GM18858 (cell line): ENCODE measurements around the gene SPOCK3.
"Not testable (repeated sequence)": the region's sequence is repeated elsewhere in the genome, so short reads cannot be mapped to it uniquely, and the experiment has no call there.

Source experiments
- ATAC-seq: cut with Tn5 transposase; IDR thresholded peaks from one replicate; pipeline ENCODE4 v1.9.1; 2021; ENCODE audit not compliant: unreplicated experiment

Gene SPOCK3

DNA sequence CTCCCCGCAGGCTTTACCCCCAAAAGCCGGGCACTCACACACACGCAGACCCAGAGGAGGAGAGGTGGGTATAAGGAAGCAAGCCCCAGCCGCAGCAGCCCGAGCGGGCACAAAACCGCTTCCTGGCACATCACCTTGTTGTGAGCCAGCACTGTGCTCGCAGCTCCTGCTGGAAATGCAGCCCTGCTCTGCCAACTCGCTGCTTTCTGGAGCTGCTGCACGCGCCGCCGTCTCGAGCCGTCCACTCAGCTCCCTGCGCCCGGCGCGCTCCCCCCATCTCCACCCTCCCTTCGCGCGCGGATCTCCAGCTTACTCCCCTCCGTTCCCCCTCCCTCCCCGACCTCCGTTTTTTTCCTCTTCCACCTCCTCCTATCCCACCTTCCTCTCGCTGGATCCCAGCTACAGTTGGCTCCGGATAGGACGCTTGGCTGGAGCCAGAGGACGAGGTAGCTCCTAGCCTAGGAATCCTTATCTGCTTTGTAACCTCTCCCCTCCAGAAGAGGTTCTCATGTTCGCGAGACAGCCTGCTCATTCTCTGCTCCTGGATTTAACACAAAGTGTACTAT is at the start of gene SPOCK3:
Gene SPOCK3 (minus strand): TSS at position 179 of the 566 bp plus-strand sequence.
- peak; percentile 29 for ATAC-seq

DNA sequence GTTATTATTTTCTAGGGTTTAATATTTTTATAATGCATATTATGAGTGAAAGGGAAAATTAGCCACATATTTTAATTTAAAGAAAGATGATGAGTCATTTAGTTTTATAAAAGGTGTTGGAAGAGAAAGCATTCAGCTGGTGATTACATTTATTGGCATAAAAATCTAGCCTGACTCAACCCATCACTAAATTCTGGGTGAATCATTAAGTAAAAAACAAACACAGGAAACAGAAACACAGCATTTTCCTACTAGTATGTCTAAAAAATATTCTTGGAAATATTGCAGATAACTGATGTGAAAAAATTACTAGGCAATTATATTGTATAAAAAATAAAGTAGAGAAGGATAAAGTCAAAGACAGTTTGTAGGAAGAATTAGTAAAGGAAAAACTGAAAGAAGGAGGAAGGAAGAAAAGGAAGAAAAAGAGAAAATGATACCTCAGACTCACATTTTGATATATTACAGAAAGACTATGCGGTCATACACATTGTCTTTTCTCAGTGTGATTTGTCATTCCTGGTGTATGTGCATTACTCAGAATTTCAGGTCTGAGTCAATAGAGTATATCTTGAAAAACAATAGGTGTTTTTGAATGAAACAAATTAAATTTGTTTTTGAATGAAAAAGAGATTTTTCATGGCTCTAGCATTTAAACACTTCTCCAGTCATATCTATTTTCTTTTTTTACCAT is 48.0 kb upstream of the SPOCK3 start:
- ATAC-seq, result no peak

DNA sequence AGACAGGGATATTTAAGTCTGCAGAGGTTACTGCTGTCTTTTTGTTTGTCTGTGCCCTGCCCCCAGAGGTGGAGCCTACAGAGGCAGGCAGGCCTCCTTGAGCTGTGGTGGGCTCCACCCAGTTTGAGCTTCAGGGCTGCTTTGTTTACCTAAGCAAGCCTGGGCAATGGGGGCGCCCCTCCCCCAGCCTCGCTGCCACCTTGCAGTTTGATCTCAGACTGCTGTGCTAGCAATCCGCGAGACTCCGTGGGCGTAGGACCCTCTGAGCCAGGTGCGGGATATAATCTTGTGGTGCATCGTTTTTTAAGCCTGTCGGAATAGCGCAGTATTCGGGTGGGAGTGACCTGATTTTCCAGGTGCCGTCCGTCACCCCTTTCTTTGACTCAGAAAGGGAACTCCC is 47.3 kb upstream of the SPOCK3 start:
- not testable (repeated sequence) for ATAC-seq

DNA sequence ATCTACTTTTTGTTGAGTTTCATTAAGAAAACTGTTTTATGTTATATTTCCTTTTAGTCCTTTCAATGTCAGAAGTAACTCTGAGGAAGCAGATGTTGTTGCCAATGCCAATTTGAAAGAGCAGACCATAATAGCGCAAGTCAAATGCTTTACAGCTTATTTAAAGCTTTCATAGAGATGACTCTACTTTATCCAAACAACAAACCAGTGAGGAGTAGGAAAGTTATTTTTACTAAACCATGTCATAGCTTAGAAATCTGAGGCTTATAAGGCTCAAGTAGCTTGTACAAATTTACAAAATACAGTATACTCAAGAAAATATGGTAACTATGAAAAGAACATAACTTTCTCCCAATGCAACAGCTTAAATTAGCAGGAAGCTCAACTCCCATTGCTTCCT is 40.1 kb upstream of the SPOCK3 start:
- no peak for ATAC-seq

DNA sequence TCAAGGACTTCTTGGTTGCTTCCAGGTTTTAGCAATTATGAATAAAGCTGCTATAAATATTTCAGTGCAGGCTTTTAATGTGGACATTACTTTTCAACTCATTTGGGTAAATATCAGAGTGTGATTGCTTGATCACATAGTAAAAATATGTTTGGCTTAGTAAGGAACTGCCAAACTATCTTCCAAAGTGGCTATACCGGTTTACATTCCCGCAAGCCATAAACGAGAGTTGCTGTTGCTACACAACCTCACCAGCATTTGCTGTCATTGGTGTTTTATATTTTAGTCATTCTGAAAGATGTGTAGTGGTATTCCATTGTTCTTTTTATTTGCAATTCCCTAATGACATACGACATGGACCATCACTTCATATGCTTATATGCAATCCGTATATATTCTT is 30.9 kb upstream of the SPOCK3 start:
- no peak for ATAC-seq

DNA sequence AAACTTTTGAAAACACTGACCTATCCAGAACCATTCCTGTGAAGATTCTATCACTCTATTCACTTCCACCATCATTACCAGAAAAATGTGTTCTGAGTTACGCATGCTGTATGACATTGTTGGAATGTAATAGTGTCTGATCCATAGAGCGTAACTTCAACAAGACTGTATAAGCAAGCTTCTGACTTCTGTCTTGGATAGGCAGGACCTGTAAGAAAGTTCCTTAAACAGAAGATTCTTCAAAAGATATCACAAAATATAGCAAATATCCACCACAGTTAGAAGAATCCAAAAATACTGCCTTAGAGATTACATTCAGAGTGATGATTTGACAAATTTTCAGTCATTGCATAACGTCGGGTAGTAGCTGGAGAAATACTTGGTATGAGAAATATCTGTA is 14.0 kb upstream of the SPOCK3 start:
- ATAC-seq, result no peak

DNA sequence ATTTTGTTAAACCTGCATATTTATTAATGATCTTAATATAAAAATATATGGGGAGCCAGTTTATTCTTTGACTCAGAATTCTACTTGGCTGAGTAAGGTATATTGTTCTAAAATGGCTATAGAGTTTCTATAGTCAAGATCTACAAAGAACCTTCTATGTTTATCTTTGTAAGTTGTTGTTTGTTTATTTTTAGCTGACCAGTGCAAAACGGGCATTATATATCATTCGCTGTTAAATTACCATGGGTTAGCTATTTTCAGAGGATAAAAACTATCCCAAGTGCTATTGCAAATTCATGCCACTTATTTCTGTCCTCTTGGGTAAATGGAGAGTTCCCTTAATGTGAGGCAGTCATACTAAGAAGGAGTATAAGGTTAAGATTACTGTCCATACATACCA is 5.3 kb upstream of the SPOCK3 start:
- no peak for ATAC-seq

DNA sequence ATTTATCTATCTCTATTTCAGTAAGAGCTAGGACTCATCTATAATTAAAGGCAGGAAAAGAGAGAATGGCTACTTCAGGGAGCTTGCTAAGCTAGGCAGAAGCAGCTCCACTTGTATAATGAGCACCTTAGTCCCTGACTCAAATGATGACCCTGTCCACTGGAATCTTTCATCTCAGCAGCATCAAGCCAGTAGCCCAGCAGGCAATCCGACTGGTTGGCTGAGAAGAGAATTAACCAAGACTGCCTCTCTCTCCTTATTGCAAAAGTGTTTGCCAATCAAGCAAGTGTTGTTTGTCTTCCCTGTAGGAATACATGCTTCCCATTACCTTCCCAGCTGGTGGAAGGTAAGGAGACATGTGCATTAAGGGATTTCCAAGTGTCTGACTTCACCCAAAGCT is 3.9 kb upstream of the SPOCK3 start:
- no peak for ATAC-seq

DNA sequence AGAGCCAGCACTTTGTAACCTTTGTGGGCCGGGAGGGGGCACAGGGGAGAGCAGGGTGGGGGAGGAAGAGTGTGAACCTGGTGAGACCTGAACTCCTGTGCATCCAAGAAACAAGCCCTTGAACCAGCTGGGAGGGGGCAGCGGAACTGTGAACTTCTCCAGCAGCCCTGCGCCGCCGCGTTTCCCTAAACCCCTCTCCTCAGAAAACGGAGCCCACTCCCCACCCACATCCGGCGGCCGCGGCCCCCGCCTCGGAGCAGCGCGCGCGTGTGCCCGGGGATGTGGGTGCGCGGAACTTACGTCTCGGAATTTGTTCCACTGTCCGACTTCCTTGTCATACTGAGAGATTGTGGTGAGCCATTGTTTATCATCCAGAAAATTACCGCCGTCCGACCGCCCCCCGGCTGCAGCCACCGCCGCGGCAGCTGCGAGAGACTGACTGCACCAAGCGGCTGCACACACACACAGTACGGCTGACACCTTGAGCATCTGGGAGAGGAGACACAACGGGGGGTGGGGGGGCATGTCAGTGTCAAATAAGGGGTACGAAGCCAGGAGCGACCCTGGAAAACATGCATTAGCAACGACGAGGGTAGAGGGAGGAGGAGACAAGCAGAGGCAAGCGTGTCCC is 494 bp downstream of the SPOCK3 start:
- ATAC-seq, result peak; percentile 71

DNA sequence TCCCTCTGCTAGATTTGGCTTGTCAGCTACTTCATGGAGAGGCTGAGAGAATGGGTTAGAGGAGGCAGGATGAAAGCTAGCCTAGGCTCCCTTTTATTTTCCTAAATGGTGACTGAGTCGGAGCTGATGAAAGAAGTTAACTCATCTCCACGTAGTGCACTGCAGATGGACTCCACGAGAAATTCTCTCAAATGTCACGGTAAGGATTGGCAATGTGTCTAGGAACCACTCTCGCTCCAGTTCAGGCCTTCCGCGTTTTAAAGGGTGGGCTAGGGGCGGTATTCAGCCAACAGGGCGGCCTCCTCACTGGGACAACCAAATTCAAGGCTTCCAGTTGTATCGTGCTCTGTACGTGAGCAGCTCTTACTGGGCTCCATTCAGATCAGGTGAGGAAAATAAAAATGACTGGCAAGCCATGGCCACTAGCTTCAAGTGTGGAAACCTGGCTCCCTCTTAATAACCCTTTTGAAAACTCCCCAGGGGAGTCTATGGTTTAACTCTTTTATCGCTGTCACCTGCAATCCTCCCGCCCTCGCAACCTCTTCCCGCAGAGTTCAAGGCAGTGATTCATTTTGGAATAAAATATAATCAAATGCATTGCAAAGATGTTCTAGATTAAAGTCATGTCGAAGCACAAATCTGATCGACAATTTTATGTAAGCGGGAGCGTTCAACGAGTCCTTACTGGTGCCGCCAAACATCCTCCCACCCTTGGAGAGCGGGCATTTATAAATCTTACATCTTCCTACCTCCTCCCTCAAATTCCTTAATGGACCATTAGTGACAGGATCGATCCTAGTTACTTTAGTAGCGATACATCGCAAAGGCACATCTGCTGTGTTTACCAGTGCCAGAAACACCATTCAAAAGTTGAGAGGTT is 1.2 kb downstream of the SPOCK3 start:
- no peak for ATAC-seq

DNA sequence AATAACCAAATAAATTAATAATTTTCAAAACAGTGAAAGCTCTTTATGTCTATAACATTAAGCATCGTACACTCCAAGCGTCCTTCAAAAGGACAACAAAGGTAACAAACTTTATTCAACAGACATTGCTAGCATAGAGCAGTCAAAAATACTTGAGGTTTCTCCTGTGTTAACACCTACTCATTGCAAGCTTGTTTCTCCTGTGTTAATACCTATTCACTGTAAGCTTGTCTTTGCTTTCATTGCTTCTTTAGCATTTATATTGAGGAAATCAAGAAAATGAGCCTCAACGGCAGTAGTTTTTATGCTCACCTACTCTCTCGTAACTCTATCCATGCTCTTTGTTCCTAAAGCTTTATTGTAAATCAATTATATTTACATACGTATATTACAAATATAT is 3.5 kb downstream of the SPOCK3 start:
- no peak for ATAC-seq

DNA sequence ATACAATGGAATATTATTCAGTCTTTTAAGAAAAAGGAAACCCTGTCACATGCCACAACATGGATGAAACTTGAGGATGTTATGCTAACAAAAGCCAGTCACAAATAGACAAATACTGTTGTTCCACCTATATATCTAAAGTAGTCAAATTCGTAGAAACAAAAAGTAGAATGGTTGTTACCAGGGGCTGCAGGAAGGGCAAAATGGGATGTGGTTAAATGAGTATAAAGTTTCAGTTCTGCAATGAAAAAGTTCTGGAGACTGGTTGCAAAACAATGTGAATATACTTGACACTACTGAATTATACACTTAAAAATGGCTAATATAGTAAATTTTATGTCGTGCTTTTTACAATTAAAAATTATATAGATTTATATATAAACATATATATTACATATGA is 12.2 kb downstream of the SPOCK3 start:
- peak; percentile 98 for ATAC-seq

DNA sequence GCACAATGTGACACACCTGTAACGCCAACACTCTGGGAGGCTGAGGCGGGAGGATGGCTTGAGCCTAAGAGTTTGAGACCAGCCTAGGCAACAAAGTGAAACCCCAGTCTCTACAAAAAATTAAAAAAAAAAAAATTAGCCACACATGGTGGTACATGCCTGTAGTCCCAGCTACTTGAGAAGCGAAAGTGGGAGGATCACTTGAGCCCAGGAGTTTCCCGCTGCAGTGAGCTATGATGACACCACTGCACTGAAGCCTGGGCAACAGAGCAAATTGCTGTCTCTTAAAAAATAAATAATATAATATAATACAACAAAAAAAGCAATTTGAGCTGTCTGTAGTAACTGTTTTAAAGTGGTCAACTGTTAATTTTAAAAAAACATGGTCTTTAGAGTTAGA is 13.2 kb downstream of the SPOCK3 start:
- no peak for ATAC-seq

DNA sequence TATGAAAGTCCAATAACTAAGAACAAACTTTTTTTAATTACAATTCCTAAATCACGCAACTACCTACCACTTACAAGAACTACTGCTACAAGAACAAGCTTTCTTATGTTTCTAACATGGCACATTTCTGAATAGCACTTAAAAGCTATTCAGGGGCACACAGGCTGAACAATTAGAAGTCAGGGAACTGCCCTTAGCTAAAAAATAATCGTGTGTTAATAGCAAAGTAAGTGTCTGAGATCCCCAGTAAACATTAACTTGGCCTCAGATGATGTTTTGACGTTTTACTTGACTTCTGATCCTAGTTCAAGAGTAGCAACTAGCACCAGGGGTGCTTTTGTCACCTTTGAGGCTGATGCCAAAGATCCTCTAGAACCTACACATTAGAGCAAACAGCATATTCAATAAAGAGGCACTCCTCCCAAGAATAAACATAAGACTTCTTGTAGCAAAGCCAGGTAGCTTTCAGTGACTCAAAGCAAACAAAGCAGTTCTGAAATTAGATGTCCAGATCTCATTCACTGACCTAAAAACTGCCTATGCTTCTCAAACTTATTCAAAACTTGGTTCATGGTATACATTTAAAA is 16.2 kb downstream of the SPOCK3 start:
- ATAC-seq, result no peak

DNA sequence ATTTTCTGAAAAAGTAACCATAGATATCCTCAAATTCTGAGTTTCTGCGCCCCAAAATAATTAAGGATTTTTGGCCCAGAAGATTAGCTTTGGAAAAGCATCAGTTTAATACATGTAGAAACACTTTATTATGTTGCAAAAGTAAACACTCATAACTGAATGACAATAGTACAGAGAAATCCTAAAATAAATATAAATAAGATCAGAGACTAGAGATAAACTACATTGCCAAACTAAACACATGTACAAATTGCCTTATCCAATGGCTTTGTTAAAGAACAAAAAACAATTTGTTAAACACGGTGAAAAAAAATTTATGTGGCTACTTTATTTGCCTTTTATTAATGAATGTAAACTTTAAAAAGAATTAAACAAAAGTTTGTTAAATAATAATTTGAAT is 17.5 kb downstream of the SPOCK3 start:
- ATAC-seq, result no peak

DNA sequence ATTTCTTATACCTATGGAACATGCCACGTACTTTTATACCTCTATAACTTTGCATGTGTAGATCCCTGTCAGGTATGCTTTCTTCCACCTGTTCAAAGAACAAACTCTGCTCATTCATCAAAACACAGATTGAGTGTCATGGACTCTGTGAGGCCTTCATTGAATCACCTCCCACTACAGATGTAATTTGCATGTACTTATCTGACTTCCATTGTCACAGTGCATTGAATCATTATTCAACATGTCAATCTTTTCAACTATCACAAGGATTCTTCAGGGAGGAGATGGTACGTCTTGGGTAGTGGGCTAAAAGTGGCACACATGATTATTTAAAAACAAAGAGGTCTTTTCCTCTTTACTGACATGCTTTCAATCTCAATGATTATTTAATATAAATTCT is 24.1 kb downstream of the SPOCK3 start:
- ATAC-seq, result no peak

DNA sequence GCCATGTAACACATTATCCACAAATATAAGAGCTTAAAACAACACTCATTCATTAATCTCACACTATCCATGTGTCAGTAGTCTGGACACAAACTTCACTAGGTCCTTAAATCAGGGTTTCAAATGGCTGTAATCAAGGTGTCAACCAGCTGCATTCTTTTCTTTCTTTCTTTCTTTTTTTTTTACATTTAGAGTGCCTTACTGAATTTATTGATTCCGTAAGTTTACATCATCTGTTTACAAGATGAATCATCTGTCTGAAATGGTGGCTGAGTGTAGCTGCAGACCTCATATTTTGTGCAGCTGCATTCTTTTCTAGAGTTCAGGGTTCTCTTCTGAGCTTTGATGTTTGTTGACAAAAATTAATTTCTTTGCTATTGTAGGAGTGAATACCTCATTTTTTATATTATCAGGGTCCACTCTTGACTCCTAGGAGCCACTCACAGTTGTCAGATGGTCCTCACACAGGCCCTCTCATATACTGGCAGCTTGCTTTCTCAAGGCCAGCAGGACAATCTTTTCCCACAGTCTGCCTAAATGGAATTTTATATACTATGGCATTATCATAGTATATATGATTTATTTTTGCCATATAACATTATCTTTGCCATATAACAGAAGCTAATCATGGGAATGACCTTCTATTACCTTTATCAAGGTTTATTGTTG is 37.8 kb downstream of the SPOCK3 start:
- no peak for ATAC-seq

DNA sequence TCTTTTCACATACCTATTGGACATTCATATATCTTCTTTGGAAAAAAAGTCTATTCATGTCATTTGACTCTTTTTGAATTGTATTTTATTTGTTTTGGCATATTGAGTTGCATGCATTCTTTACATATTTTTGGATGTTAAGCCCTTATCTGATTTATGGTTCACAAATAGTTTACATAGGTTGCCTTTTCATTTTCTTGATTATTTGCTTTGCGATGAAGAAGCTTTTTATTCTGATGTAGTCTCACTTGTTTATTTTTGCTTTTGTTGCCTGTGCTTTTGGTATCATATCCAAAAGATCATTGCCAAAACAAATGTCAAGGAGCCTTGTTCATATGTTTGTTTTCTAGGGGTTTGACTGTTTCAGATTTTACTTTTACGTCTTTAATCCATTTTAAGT is 43.9 kb downstream of the SPOCK3 start:
- ATAC-seq, result no peak

DNA sequence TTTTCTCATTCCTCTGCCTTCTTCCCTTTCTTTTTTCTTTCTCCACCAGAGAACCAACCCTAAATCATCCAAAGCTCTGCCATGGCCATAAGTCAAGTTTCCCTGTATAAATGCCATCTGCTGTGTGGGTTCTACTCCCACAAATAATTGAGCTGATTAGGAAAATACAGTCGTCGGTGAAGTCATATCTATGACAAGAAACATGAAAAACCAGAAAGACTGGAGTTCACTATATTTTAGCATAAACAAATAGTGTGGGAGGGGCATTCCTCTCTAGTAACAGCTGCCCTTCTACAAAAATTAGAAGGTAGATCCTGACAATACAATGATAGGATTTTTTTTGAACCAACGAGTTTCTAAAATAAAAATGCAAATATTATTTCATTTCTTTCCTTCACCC is 48.8 kb downstream of the SPOCK3 start:
- ATAC-seq, result no peak

DNA sequence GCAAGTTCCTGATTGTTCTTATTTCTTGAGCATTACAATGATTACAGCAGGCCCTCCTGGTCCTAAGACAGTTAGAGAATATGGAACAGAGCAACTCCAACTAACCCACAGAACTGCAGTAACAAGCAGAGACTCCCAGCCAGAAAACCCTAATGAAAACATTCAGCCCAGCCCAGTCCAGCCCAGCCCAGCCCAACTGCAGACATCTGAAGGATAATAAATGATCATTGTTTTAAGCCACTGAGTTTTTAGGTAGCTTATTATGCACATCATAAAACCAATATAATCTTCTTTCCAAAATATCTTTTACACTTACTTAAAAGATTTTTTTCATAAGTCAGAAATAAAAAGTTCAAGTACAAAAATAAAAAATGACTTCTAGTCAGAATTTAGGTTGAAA is 51.3 kb downstream of the SPOCK3 start:
- no peak for ATAC-seq

DNA sequence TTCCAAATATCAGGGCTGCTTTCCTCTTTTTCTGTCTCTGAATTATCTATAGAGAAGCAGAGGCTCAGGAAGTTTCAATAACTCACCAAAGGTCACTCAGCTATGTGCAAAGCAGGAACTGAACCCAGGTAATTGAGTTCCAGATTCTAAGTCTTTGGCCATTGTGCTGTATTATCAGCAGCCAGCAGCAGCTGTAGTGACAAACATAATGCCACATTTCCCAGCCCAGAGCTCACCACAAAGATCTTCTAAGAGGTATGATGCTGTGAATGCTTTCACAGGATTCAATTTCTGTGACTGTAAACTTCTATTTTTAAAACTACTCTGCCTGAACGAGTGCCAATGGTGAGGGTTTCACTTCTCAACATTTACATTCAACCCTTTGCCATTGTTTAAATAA is 56.4 kb downstream of the SPOCK3 start:
- no peak for ATAC-seq
